ENCODE data around the gene HSFX4.

Gene HSFX4

DNA sequence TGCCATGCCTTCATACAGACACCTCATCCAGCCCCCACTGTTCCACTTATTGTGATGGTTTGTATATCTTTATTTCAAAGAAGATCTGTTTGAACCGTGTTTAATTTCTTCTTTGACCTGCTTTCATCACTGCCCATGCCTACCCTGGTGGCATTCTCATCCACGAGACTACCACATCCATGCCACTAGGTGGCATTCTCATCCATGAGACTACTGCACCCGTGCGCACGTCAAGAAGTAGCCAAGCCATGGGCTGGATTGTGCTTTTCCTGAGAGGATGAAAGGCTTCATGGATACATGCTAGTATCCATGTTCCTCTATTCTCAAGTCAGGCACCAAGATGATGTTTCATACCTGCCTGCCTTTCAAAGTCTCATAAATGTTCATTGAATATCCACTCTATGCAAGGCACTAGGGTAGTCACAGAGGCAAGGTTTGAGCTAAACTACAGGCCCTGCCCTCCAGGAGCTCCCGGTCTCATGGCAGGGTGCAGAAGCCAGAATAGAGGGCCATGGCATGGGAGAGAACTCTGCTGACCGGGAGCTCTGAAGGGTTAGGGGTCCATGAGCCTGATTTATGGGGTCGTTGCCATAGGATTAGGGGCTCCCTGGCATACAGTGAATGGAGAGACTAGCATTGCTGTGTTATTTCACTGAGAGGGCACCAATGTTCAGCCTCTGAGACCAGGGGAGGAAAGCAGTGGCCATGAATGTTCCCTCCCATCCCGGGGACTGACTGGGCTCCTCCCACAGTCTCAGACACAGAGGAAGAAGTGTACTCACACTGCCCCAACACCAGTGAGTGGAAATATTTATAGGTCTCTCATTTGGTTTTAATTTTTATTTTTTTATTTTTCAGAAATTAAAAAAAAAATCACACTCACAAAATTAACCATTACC is 33.7 kb downstream of the HSFX4 start:
- Histone ChIP-seq H3K27me3 (ENCODE audit: control insufficient read depth, insufficient read depth, low read length) (no peaks in the 10 kb centered on the region), H3K4me3 (ENCODE audit: low read depth, low read length) (no peak overlapping the region), H3K27ac (no peak overlapping the region), H2AFZ (no peak overlapping the region), H3K9me3 (ENCODE audit: control insufficient read depth, low read length) (no peaks in the 10 kb centered on the region), H3K4me2 (ENCODE audit: low read length) (no peak overlapping the region), H3K4me1 (no peaks in the 10 kb centered on the region), H3K9ac (no peak overlapping the region), H3K36me3 (ENCODE audit: control insufficient read depth, insufficient read depth, low read length) (no peaks in the 10 kb centered on the region), H3K79me2 (peaks cover 3% of the 10 kb centered on the region)
- TF ChIP-seq, protein P1, sequence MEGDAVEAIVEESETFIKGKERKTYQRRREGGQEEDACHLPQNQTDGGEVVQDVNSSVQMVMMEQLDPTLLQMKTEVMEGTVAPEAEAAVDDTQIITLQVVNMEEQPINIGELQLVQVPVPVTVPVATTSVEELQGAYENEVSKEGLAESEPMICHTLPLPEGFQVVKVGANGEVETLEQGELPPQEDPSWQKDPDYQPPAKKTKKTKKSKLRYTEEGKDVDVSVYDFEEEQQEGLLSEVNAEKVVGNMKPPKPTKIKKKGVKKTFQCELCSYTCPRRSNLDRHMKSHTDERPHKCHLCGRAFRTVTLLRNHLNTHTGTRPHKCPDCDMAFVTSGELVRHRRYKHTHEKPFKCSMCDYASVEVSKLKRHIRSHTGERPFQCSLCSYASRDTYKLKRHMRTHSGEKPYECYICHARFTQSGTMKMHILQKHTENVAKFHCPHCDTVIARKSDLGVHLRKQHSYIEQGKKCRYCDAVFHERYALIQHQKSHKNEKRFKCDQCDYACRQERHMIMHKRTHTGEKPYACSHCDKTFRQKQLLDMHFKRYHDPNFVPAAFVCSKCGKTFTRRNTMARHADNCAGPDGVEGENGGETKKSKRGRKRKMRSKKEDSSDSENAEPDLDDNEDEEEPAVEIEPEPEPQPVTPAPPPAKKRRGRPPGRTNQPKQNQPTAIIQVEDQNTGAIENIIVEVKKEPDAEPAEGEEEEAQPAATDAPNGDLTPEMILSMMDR (IDR thresholded peaks at IDR 0.05): peak; percentile 60

DNA sequence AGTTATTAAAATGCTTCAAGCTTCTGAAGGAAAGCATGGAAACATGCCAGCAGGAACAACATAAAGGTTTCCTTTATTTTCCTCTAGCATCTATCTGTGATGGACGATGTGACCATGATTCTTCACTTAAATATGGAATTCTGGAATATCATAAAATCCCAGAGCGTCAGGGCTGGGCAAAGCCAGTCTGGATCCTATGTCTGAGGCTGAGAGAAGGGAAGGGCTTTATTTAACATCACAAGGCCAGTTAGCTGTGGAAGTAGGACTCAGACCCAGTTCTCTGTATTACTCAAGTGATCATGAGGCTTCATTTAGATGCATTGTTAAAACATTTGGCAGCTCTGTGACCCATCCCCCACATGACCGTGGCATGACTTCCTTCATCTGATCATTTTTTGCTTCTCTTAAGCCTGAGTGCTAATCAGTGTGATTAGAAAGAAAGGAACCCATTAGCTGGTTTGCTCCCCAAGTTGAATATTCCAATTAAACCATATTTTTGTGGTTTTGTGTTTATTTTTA is 49.8 kb downstream of the HSFX4 start:
- H3K9ac ChIP-seq: no peak overlapping the region
- H3K4me1 ChIP-seq: no peaks in the 10 kb centered on the region
- H3K4me2 ChIP-seq (ENCODE audit: low read length): no peak overlapping the region
- no peaks in the 10 kb centered on the region for H3K27me3 ChIP-seq (ENCODE audit: control insufficient read depth, insufficient read depth, low read length)
- no peak overlapping the region for H3K4me3 ChIP-seq (ENCODE audit: low read depth, low read length)
- H3K36me3 ChIP-seq (ENCODE audit: control insufficient read depth, insufficient read depth, low read length): no peaks in the 10 kb centered on the region
- H3K79me2 ChIP-seq: no peaks in the 10 kb centered on the region
- no peak overlapping the region for H2AFZ ChIP-seq
- TF ChIP-seq, protein P1 (IDR thresholded peaks at IDR 0.05): no peak
- H3K9me3 ChIP-seq (ENCODE audit: control insufficient read depth, low read length): no peaks in the 10 kb centered on the region
- no peak overlapping the region for H3K27ac ChIP-seq
